OCI-LY7 (cell line): ENCODE results near the gene GZF1.

Source experiments
- EZH2phosphoT487 ChIP-seq: fragments of 200-600 bp; sonication (generic); IDR thresholded peaks from 2 replicates; pipeline ENCODE4 v1.6.1; 2018; ENCODE audit warnings: low read depth, borderline replicate concordance, mild to moderate bottlenecking, mixed run types, antibody characterized with exemption, low read length, moderate library complexity, mixed read lengths
- TF ChIP-seq, protein P1 (sequence below): fragments of 200-600 bp; sonication (generic); conservative IDR thresholded peaks from 2 replicates; pipeline ENCODE4 v1.5.1; 2014; ENCODE audit warnings: mild to moderate bottlenecking, antibody characterized with exemption, low read length, moderate library complexity, mixed read lengths

DNA sequence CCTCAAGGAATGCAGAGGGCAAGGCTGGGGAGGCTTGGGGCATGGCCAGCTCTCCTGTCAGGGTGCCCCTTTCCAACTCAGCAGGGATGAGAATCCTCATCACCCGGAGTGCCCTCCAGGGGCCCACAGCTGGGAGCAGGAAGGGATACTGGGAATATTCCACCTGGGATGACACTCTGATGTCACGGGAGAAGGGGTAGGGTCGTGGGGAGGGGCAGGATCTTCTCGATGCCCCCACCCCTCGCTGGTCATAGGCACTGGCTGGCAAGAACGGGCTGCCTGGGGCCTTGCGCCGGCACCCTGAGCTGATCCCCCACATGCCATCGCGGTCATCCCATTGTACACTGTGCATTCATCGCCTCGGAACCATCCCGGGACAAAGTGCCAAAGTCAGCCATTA is 22.0 kb upstream of the GZF1 start:
- TF ChIP-seq, protein P1, sequence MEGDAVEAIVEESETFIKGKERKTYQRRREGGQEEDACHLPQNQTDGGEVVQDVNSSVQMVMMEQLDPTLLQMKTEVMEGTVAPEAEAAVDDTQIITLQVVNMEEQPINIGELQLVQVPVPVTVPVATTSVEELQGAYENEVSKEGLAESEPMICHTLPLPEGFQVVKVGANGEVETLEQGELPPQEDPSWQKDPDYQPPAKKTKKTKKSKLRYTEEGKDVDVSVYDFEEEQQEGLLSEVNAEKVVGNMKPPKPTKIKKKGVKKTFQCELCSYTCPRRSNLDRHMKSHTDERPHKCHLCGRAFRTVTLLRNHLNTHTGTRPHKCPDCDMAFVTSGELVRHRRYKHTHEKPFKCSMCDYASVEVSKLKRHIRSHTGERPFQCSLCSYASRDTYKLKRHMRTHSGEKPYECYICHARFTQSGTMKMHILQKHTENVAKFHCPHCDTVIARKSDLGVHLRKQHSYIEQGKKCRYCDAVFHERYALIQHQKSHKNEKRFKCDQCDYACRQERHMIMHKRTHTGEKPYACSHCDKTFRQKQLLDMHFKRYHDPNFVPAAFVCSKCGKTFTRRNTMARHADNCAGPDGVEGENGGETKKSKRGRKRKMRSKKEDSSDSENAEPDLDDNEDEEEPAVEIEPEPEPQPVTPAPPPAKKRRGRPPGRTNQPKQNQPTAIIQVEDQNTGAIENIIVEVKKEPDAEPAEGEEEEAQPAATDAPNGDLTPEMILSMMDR = no peak
- no peak for TF ChIP-seq EZH2phosphoT487
